Esophagus muscularis mucosa (tissue), 4 donors: ENCODE results near the gene MAPKAP1. TPM values are rescaled to one million over a fixed set of nuclear protein-coding genes. Genes with fewer than 3 reads are reported as not detected.
A peak's percentile ranks its signal among the peaks of the same experiment; 100 is the strongest.

Experiments used
- DNase-seq: peaks from one replicate; pipeline ENCODE4 v3.0.0-alpha.2; 2017; ENCODE audit errors: extremely low spot score
- H3K27ac ChIP-seq, 4 donors: fragments of 200-600 bp; sonication (generic); replicated peaks in 1 of 4; 1 replicate in 3 of 4; 2 replicates in 1 of 4; pipeline ENCODE4 v1.5.1; 2016 to 2019; ENCODE audit warnings: mild to moderate bottlenecking in 1 of 4
- H3K27me3 ChIP-seq, 4 donors: fragments of 200-600 bp; sonication (generic); one replicate each; pipeline versions ENCODE4 v1.5.1 to v1.6.0; 2016 to 2019
- H3K36me3 ChIP-seq, 4 donors: fragments of 200-600 bp; sonication (generic); one replicate each; pipeline ENCODE4 v1.5.1; 2016 to 2019
- H3K4me1 ChIP-seq, 4 donors: fragments of 200-600 bp; sonication (generic); one replicate each; pipeline ENCODE4 v1.5.1; 2016 to 2019
- H3K4me3 ChIP-seq, 4 donors: fragments of 200-600 bp; sonication (generic); 1 replicate in 2 of 4; 2 replicates in 2 of 4; pipeline ENCODE4 v1.5.1; 2016 to 2019; ENCODE audit warnings: mild to moderate bottlenecking in 4 of 4, moderate library complexity in 1 of 4
- H3K9me3 ChIP-seq, 4 donors: fragments of 200-600 bp; sonication (generic); 1 replicate in 3 of 4; 2 replicates in 1 of 4; pipeline ENCODE4 v1.5.1; 2016 to 2019
- CTCF ChIP-seq, 3 experiments: fragments of 200-600 bp in 2 of 3; fragments of 450-650 bp in 1 of 3; sonication (generic) in 2 of 3; IDR thresholded peaks; one replicate each; pipeline ENCODE4 v1.5.1; 2017 to 2019; ENCODE audit warnings: antibody characterized with exemption in 3 of 3, mild to moderate bottlenecking in 2 of 3, moderate library complexity in 1 of 3
- EP300 ChIP-seq: sonication (generic); formaldehyde crosslinking; IDR thresholded peaks from one replicate; pipeline ENCODE4 v1.6.1; 2017; ENCODE audit warnings: antibody characterized with exemption
- POLR2A ChIP-seq: fragments of 450-650 bp; IDR thresholded peaks from one replicate; pipeline ENCODE4 v1.6.1; 2017; ENCODE audit warnings: antibody characterized with exemption, moderate library complexity, mild to moderate bottlenecking, low read depth
- POLR2AphosphoS5 ChIP-seq, 2 donors: sonication (generic); formaldehyde crosslinking; IDR thresholded peaks; one replicate each; pipeline ENCODE4 v1.6.1; 2017; ENCODE audit warnings: antibody characterized with exemption in 2 of 2
- WGBS: methylation state at CpG from one replicate; pipeline ENCODE4 v1.1.5; 2018; 5-methylcytosine and 5-hydroxymethylcytosine counted together
- intact Hi-C: fragments of 100-400 bp; cut with DNase I; formaldehyde crosslinking; loops from one replicate; pipeline ENCODE4 v1.15.1; 2023
- total RNA-seq, 4 donors: library from RNA; depleted of rRNA; stranded (reverse); fragments of >200 nt; gene quantifications; one replicate each; pipeline versions ENCODE4 v1.1.0 to v1.2.1, GENCODE V29; 2016

The MAPKAP1 gene
- total RNA-seq, 4 donors from 2014 or later = 84.3 to 103 (median 93.4) TPM

GRCh38 chr9:125633116-125633745, 73.8 kb downstream of the MAPKAP1 start:
- no peak for DNase-seq
- H3K4me1 ChIP-seq = peaks cover 10 to 37% (median 21%) of the 10 kb centered on the region in 4 donors
- H3K4me3 ChIP-seq = no peak overlapping the region
- no peaks in the 10 kb centered on the region for H3K36me3 ChIP-seq
- no peak for TF ChIP-seq EP300
- no peak for TF ChIP-seq CTCF (IDR thresholded peaks at IDR 0.05)
- TF ChIP-seq POLR2AphosphoS5 (IDR thresholded peaks at IDR 0.05) = no peak
- no peak for TF ChIP-seq POLR2A
- H3K9me3 ChIP-seq = no peaks in the 10 kb centered on the region
- intact Hi-C loops = loop anchor here (5.0 kb wide), 2 partner anchors 71 to 226 kb away; no protein-coding TSS in a partner anchor
- no peaks in the 10 kb centered on the region for H3K27me3 ChIP-seq
- no peak overlapping the region for H3K27ac ChIP-seq
- WGBS = 75% methylated on average over 2 of the region's 2 CpGs

GRCh38 chr9:125632321-125633115, 74.5 kb downstream of the MAPKAP1 start:
- H3K27me3 ChIP-seq = no peaks in the 10 kb centered on the region
- no peak for DNase-seq
- no peak overlapping the region for H3K27ac ChIP-seq
- H3K36me3 ChIP-seq = no peaks in the 10 kb centered on the region
- no peaks in the 10 kb centered on the region for H3K9me3 ChIP-seq
- no peak for TF ChIP-seq CTCF (IDR thresholded peaks at IDR 0.05)
- TF ChIP-seq EP300 = no peak
- no peak for TF ChIP-seq POLR2A
- no peak for TF ChIP-seq POLR2AphosphoS5 (IDR thresholded peaks at IDR 0.05)
- WGBS = 84% methylated on average over 4 of the region's 4 CpGs
- intact Hi-C loops = loop anchor here (5.0 kb wide), 2 partner anchors 70 to 225 kb away; no protein-coding TSS in a partner anchor
- no peak overlapping the region for H3K4me3 ChIP-seq
- H3K4me1 ChIP-seq = peaks cover 10 to 37% (median 21%) of the 10 kb centered on the region in 4 donors

GRCh38 chr9:125631391-125632085, 75.5 kb downstream of the MAPKAP1 start:
- H3K9me3 ChIP-seq = no peaks in the 10 kb centered on the region
- no peaks in the 10 kb centered on the region for H3K27me3 ChIP-seq
- no peak for DNase-seq
- no peaks in the 10 kb centered on the region for H3K36me3 ChIP-seq
- peaks cover 10 to 37% (median 21%) of the 10 kb centered on the region in 4 donors for H3K4me1 ChIP-seq
- TF ChIP-seq CTCF (IDR thresholded peaks at IDR 0.05) (peak; percentile 52 to 63 (median 62)), POLR2AphosphoS5 (IDR thresholded peaks at IDR 0.05) (no peak)
- intact Hi-C loops = loop anchor here (5.0 kb wide), 2 partner anchors 69 to 224 kb away; no protein-coding TSS in a partner anchor
- no peak overlapping the region for H3K27ac ChIP-seq
- WGBS = 85% methylated on average over 7 of the region's 7 CpGs
- H3K4me3 ChIP-seq = no peak overlapping the region

- TF ChIP-seq EP300 (no peak), POLR2A (no peak), CTCF (IDR thresholded peaks at IDR 0.05) (no peak), POLR2AphosphoS5 (IDR thresholded peaks at IDR 0.05) (no peak)
- no peak for DNase-seq
- Histone ChIP-seq H3K4me3 (no peak overlapping the region), H3K27ac (no peak overlapping the region), H3K9me3 (no peaks in the 10 kb centered on the region), H3K27me3 (no peaks in the 10 kb centered on the region), H3K4me1 (peaks cover 6 to 38% (median 21%) of the 10 kb centered on the region in 4 donors), H3K36me3 (no peaks in the 10 kb centered on the region)
- 82% methylated on average over 1 of the region's 1 CpG for WGBS
- intact Hi-C loops = loop anchor here (5.0 kb wide), 2 partner anchors 68 to 223 kb away; no protein-coding TSS in a partner anchor
Observed at GRCh38 chr9:125630436-125630835, 76.6 kb downstream of the MAPKAP1 start.
